Thyroid gland (tissue), 4 donors: ENCODE measurements around the gene DDIT3.

ENCODE experiments used
- POLR2A ChIP-seq, 2 donors: fragments of 450-650 bp; IDR thresholded peaks; one replicate each; pipeline ENCODE4 v1.6.1; 2017; ENCODE audit warnings: antibody characterized with exemption in 2 of 2, mild to moderate bottlenecking in 2 of 2, moderate library complexity in 1 of 2
- TF ChIP-seq, protein P1 (sequence below), 6 experiments: fragments of 200-600 bp in 3 of 6; fragments of 450-650 bp in 3 of 6; sonication (generic) in 3 of 6; IDR thresholded peaks; one replicate each; pipeline ENCODE4 v1.5.1; 2016 to 2019; ENCODE audit warnings: antibody characterized with exemption in 6 of 6, mild to moderate bottlenecking in 2 of 6, inconsistent platforms in 1 of 6, moderate library complexity in 1 of 6

DNA sequence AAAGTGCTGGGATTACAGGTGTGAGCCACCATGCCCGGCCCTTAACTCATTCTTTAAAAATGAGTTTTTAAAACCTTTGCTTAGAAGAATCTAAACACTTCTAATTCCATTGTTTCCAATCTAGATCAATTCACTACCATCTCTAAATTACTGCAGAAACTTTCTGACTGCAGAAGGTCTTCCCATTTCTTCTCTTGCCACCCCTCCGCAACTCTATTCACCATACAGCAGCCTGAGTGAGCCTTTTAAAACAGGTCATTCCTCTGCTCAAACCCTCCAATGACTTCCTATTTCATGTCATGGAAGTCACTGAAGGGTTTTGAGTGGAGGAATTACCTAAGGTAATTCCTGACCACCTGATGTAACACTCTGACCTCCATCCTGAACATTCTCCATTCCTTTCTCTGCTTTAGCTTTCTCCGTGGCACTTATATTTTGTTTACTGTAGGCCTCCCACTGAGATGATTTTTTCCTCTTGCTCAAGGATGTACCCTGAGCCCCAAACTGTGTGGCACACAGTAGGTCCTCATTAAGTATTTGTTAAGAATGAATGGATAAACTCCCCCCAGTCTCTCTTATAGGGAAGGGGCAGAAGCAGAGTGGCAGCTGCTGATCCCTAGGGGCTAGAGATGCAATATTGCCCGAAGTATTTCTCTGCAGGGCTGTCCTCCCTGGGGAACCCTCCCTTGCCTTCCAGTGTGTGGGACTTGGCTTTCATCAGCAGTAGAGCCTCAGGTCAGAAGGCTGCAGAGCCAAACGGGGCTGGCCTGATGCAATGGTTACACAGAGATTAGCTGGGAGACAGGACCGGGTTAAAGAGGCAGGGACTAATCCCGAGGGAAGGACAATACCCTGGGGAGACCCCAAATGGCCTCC, 1.2 kb downstream of the DDIT3 start:
- TF ChIP-seq, protein P1, sequence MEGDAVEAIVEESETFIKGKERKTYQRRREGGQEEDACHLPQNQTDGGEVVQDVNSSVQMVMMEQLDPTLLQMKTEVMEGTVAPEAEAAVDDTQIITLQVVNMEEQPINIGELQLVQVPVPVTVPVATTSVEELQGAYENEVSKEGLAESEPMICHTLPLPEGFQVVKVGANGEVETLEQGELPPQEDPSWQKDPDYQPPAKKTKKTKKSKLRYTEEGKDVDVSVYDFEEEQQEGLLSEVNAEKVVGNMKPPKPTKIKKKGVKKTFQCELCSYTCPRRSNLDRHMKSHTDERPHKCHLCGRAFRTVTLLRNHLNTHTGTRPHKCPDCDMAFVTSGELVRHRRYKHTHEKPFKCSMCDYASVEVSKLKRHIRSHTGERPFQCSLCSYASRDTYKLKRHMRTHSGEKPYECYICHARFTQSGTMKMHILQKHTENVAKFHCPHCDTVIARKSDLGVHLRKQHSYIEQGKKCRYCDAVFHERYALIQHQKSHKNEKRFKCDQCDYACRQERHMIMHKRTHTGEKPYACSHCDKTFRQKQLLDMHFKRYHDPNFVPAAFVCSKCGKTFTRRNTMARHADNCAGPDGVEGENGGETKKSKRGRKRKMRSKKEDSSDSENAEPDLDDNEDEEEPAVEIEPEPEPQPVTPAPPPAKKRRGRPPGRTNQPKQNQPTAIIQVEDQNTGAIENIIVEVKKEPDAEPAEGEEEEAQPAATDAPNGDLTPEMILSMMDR (IDR thresholded peaks at IDR 0.05) = no peak
- no peak for TF ChIP-seq POLR2A (IDR thresholded peaks at IDR 0.05)
